Spleen (tissue), 11 donors: ENCODE measurements around the gene MOSPD3. TPM values are rescaled to one million over a fixed set of nuclear protein-coding genes. Genes with fewer than 3 reads are reported as not detected.

ENCODE experiments used
- DNase-seq: peaks from one replicate; pipeline ENCODE4 v3.0.0-alpha.2; 2020
- H3K27ac ChIP-seq, 8 donors: fragments of 200-600 bp; sonication (generic) in 7 of 8; 1 replicate in 4 of 8; 2 replicates in 4 of 8; pipeline versions ENCODE4 v1.5.0 to v1.8.0; 2016 to 2021; ENCODE audit warnings: inconsistent platforms in 4 of 8, mild to moderate bottlenecking in 4 of 8, moderate library complexity in 1 of 8
- H3K27me3 ChIP-seq, 7 donors: fragments of 200-600 bp; sonication (generic) in 6 of 7; replicated peaks in 1 of 7; 1 replicate in 4 of 7; 2 replicates in 3 of 7; pipeline versions ENCODE4 v1.5.0 to v1.8.0; 2016 to 2021; ENCODE audit warnings: inconsistent platforms in 3 of 7, mild to moderate bottlenecking in 1 of 7
- H3K36me3 ChIP-seq, 6 donors: fragments of 200-600 bp; sonication (generic) in 5 of 6; 1 replicate in 4 of 6; 2 replicates in 2 of 6; pipeline versions ENCODE4 v1.5.0 to v1.8.0; 2016 to 2021; ENCODE audit warnings: inconsistent platforms in 2 of 6
- H3K4me1 ChIP-seq, 6 donors: fragments of 200-600 bp; sonication (generic) in 5 of 6; 1 replicate in 3 of 6; 2 replicates in 3 of 6; pipeline versions ENCODE4 v1.5.0 to v1.8.0; 2016 to 2021; ENCODE audit warnings: inconsistent platforms in 3 of 6
- H3K4me3 ChIP-seq, 8 donors: fragments of 200-600 bp; sonication (generic) in 7 of 8; 1 replicate in 4 of 8; 2 replicates in 4 of 8; pipeline versions ENCODE4 v1.5.0 to v1.8.0; 2016 to 2021; ENCODE audit warnings: inconsistent platforms in 4 of 8, mild to moderate bottlenecking in 4 of 8, moderate library complexity in 2 of 8
- H3K9me3 ChIP-seq, 8 donors: fragments of 200-600 bp; sonication (generic) in 7 of 8; 1 replicate in 4 of 8; 2 replicates in 4 of 8; pipeline versions ENCODE4 v1.5.0 to v1.8.0; 2016 to 2021; ENCODE audit warnings: inconsistent platforms in 4 of 8
- CTCF ChIP-seq, 11 experiments: fragments of 200-600 bp in 7 of 11; fragments of 450-650 bp in 4 of 11; sonication (generic) in 4 of 11; IDR thresholded peaks in 8 of 11; conservative IDR thresholded peaks in 3 of 11; 1 replicate in 7 of 11; 2 replicates in 4 of 11; pipeline versions ENCODE4 v1.4.0 to v1.8.0; 2016 to 2021; ENCODE audit warnings: antibody characterized with exemption in 11 of 11, inconsistent platforms in 4 of 11, mild to moderate bottlenecking in 1 of 11
- POLR2A ChIP-seq, 3 donors: fragments of 450-650 bp; IDR thresholded peaks; one replicate each; pipeline ENCODE4 v1.5.1; 2017; ENCODE audit warnings: antibody characterized with exemption in 3 of 3, mild to moderate bottlenecking in 1 of 3
- POLR2AphosphoS5 ChIP-seq, 3 donors: sonication (generic); formaldehyde crosslinking; IDR thresholded peaks; one replicate each; pipeline ENCODE4 v1.5.1; 2017; ENCODE audit warnings: antibody characterized with exemption in 3 of 3
- WGBS, 5 donors: extraction: QIAGEN DNeasy Blood & Tissue Kit in 3 of 5; methylation state at CpG; one replicate each; pipeline versions ENCODE4 v1.1.5 to v1.1.7; 2013 to 2018; 5-methylcytosine and 5-hydroxymethylcytosine counted together
- intact Hi-C: fragments of 100-400 bp; cut with DNase I; formaldehyde crosslinking; loops from one replicate; pipeline ENCODE4 v1.15.0; 2023; ENCODE audit warnings: low total_unique reads
- polyA plus RNA-seq, 3 donors: library from polyadenylated mRNA; stranded (reverse); fragments of 200-250 nt; gene quantifications; one replicate each; pipeline ENCODE4 v1.2.1, GENCODE V29; 2013
- total RNA-seq, 7 donors: library from RNA; depleted of rRNA in 3 of 7; stranded (reverse); fragments of >200 nt in 3 of 7; fragmentation: NEBNext Ultra II Directional in 4 of 7; extraction: Animal tissue kit (Norgen Biotek cat#: 25700) in 4 of 7; gene quantifications; one replicate each; pipeline versions ENCODE4 v1.1.0 to v1.2.1, GENCODE V29; 2016 to 2021
- donor health status: healthy with polysubstance abuse.
- donor health status: DM: no; HTN: no; CAD: no; lungs with moderate emphysema.
- donor health status: DM: no; HTN: no; CAD: no.
- donor health status: Bipolar disorder and iron deficiency.
- donor health status: healthy.
- donor health status: DM: no; HTN: no; CAD: no.
- donor health status: DM: yes; HTN: yes; CAD: no.

Gene MOSPD3
- total and polyA plus RNA-seq, 10 donors = 11.2 to 20.4 (median 15.1) TPM

- peaks cover 0 to 21% (median 4%) of the 10 kb centered on the region in 6 donors for H3K36me3 ChIP-seq
- no peaks in the 10 kb centered on the region for H3K27me3 ChIP-seq
- WGBS, 5 donors = 4 to 7% (median 6%) methylated on average over 24 to 29 of the region's 29 CpGs
- no peaks in the 10 kb centered on the region for H3K9me3 ChIP-seq
- intact Hi-C loops = loop anchor here (10.0 kb wide), 1 partner anchor 62 kb away; the partner anchor contains the start of gene GNB2
- peaks cover 7 to 26% (median 22%) of the 10 kb centered on the region in 6 donors for H3K4me1 ChIP-seq
- H3K4me3 ChIP-seq = peak overlapping the region; percentile 60 to 83 (median 66)
- peak overlapping the region in 7 of 8 donors; percentile 93 to 98 (median 95) for H3K27ac ChIP-seq
- TF ChIP-seq CTCF (IDR thresholded peaks at IDR 0.05 in 8 of 11, conservative IDR thresholded peaks at IDR 0.05 in 3 of 11) (peak in 2 of 11 experiments; percentile 16 to 33), POLR2AphosphoS5 (IDR thresholded peaks at IDR 0.05) (no peak)
- no peak for DNase-seq
Observed at GRCh38 chr7:100612730-100613390, 520 bp downstream of the MOSPD3 start.

- Histone ChIP-seq H3K4me3 (peak overlapping the region in 6 of 8 donors; percentile 63 to 83 (median 68)), H3K36me3 (peaks cover 0 to 21% (median 4%) of the 10 kb centered on the region in 6 donors), H3K9me3 (no peaks in the 10 kb centered on the region), H3K27me3 (no peaks in the 10 kb centered on the region), H3K4me1 (peaks cover 7 to 26% (median 22%) of the 10 kb centered on the region in 6 donors), H3K27ac (peak overlapping the region in 3 of 8 donors; percentile 94 to 98 (median 97))
- no peak for TF ChIP-seq POLR2AphosphoS5 (IDR thresholded peaks at IDR 0.05)
- no peak for TF ChIP-seq CTCF (IDR thresholded peaks at IDR 0.05 in 8 of 11, conservative IDR thresholded peaks at IDR 0.05 in 3 of 11)
- no peak for TF ChIP-seq POLR2A (IDR thresholded peaks at IDR 0.05)
- intact Hi-C loops = loop anchor here (10.0 kb wide), 1 partner anchor 61 kb away; the partner anchor contains the start of gene GNB2
- no peak for DNase-seq
- 82 to 88% (median 84%) methylated on average over 13 of the region's 13 CpGs for WGBS, 5 donors
Observed at GRCh38 chr7:100613412-100614175, 1.3 kb downstream of the MOSPD3 start.

GRCh38 chr7:100614308-100614861, 2.0 kb downstream of the MOSPD3 start:
- H3K36me3 ChIP-seq = peaks cover 0 to 21% (median 4%) of the 10 kb centered on the region in 6 donors
- TF ChIP-seq POLR2AphosphoS5 (IDR thresholded peaks at IDR 0.05) (no peak), CTCF (IDR thresholded peaks at IDR 0.05 in 8 of 11, conservative IDR thresholded peaks at IDR 0.05 in 3 of 11) (no peak), POLR2A (IDR thresholded peaks at IDR 0.05) (no peak)
- H3K4me1 ChIP-seq = peaks cover 7 to 26% (median 22%) of the 10 kb centered on the region in 6 donors
- intact Hi-C loops = loop anchor here (10.0 kb wide), 1 partner anchor 60 kb away; the partner anchor contains the start of gene GNB2
- no peaks in the 10 kb centered on the region for H3K27me3 ChIP-seq
- no peak overlapping the region for H3K27ac ChIP-seq
- H3K4me3 ChIP-seq = peak overlapping the region in 1 of 8 donors; percentile 83
- no peak for DNase-seq
- H3K9me3 ChIP-seq = no peaks in the 10 kb centered on the region
- 78 to 97% (median 83%) methylated on average over 6 of the region's 6 CpGs for WGBS, 5 donors
